ENCODE results near the gene ITGB3.

- TF ChIP-seq POLR2AphosphoS5 (IDR thresholded peaks at IDR 0.05; ENCODE audit: low read depth, low read length) = no peak
- no peak for TF ChIP-seq CTCF (IDR thresholded peaks at IDR 0.05; ENCODE audit: control extremely low read depth in 1 of 3, insufficient read depth in 1 of 3, low read depth in 1 of 3, low read length in 3 of 3)
- TF ChIP-seq POLR2A (IDR thresholded peaks at IDR 0.05; ENCODE audit: control extremely low read depth in 1 of 2, low read depth in 2 of 2, low read length in 2 of 2) = no peak
- TF ChIP-seq CHD2 (IDR thresholded peaks at IDR 0.05; ENCODE audit: low read length) = no peak
- no peak for TF ChIP-seq HDAC6 (IDR thresholded peaks at IDR 0.05; ENCODE audit: low read depth, low read length)
- TF ChIP-seq SP1 (IDR thresholded peaks at IDR 0.05; ENCODE audit: low read depth, low read length) = no peak
- TF ChIP-seq RAD21 (IDR thresholded peaks at IDR 0.05 in 1 of 2, conservative IDR thresholded peaks at IDR 0.05 in 1 of 2; ENCODE audit: low read depth in 2 of 2, low read length in 2 of 2) = no peak
These were observed 44.7 kb upstream of the ITGB3 start, which contains the start of gene MYL4 for GRCh38 chr17:47208744-47209488.
